ENCODE measurements around the gene MAP3K7. TPM values are rescaled to one million over a fixed set of nuclear protein-coding genes. Genes with fewer than 3 reads are reported as not detected.

The MAP3K7 gene
- total RNA-seq, 1 donor from 2014 or later: 31.8 TPM

- Mint-ChIP-seq H3K4me1 (ENCODE audit: unreplicated experiment) (peaks cover 5% of the 10 kb centered on the region), H3K9me3 (ENCODE audit: unreplicated experiment) (no peaks in the 10 kb centered on the region), H3K27me3 (ENCODE audit: unreplicated experiment) (peaks cover 7% of the 10 kb centered on the region), H3K4me3 (ENCODE audit: unreplicated experiment) (no peak overlapping the region), H3K27ac (ENCODE audit: unreplicated experiment) (no peak overlapping the region), H3K36me3 (ENCODE audit: unreplicated experiment) (no peaks in the 10 kb centered on the region)
- TF ChIP-seq, protein P1, sequence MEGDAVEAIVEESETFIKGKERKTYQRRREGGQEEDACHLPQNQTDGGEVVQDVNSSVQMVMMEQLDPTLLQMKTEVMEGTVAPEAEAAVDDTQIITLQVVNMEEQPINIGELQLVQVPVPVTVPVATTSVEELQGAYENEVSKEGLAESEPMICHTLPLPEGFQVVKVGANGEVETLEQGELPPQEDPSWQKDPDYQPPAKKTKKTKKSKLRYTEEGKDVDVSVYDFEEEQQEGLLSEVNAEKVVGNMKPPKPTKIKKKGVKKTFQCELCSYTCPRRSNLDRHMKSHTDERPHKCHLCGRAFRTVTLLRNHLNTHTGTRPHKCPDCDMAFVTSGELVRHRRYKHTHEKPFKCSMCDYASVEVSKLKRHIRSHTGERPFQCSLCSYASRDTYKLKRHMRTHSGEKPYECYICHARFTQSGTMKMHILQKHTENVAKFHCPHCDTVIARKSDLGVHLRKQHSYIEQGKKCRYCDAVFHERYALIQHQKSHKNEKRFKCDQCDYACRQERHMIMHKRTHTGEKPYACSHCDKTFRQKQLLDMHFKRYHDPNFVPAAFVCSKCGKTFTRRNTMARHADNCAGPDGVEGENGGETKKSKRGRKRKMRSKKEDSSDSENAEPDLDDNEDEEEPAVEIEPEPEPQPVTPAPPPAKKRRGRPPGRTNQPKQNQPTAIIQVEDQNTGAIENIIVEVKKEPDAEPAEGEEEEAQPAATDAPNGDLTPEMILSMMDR (IDR thresholded peaks at IDR 0.05): no peak
- DNase-seq (ENCODE audit: extremely low spot score, unreplicated experiment): no peak
These were observed 106.2 kb downstream of the MAP3K7 start for GRCh38 chr6:90480666-90481065.

DNA sequence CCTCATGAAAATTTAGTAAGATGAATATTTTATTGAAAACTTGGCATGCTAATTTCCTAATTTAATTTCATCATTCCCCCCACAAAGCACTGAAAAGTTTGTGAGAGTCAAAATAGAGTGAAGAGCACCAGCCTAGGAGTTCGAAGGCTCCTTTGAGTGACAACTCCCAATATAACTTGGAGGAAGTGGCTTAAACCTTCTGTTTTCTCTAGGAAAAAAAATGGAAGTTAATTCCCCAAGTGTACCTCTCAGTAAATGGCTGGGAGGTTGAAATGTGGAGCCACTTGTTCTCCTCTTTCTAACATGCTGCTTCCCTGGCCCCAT, 107.3 kb downstream of the MAP3K7 start:
- Mint-ChIP-seq H3K9me3 (ENCODE audit: unreplicated experiment) (no peaks in the 10 kb centered on the region), H3K36me3 (ENCODE audit: unreplicated experiment) (no peaks in the 10 kb centered on the region), H3K27me3 (ENCODE audit: unreplicated experiment) (peaks cover under 1% of the 10 kb centered on the region), H3K27ac (ENCODE audit: unreplicated experiment) (no peak overlapping the region), H3K4me1 (ENCODE audit: unreplicated experiment) (peaks cover 5% of the 10 kb centered on the region), H3K4me3 (ENCODE audit: unreplicated experiment) (no peak overlapping the region)
- DNase-seq (ENCODE audit: extremely low spot score, unreplicated experiment): no peak
- TF ChIP-seq, protein P1 (IDR thresholded peaks at IDR 0.05): no peak

DNA sequence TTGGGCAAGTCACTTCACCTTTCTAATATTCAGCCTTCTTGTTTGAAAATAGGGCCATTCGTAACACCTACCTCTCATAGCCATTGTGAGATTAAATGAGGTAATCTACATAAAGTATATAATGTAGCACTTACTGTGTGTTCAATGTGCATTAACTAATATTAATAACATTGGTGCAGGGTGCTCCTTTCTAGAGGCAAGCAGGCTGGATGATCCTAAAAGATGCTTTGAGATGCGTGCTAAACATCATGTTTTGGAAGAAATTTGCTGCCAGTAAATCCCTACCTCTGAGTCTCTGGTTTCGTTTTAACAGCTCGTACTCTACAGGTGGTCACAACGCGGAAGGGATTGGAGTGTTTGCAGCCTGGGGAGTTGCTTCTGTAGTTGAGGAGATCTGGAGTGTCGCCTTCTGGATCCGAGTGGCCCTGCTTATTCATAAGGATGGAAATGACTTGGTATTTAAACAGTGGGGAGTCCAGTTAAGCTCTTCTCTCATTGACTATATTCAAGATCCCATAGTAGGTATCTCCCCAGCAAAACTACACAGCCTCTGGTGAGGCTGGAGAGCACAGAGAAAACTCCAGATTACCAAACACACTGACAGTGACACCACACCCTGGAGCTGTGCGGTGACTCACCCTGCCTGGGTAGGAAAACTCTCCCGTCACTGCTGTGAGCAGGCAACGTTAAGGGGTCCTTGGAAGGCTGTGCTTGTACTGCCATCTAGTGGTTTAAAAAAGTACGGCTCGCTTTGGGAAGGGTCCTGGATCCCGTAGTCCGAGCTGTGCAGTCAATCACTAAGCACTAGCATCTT, 107.9 kb downstream of the MAP3K7 start:
- Mint-ChIP-seq H3K4me1 (ENCODE audit: unreplicated experiment) (peaks cover 5% of the 10 kb centered on the region), H3K27me3 (ENCODE audit: unreplicated experiment) (no peaks in the 10 kb centered on the region), H3K9me3 (ENCODE audit: unreplicated experiment) (no peaks in the 10 kb centered on the region), H3K4me3 (ENCODE audit: unreplicated experiment) (no peak overlapping the region), H3K36me3 (ENCODE audit: unreplicated experiment) (no peaks in the 10 kb centered on the region), H3K27ac (ENCODE audit: unreplicated experiment) (no peak overlapping the region)
- TF ChIP-seq, protein P1 (IDR thresholded peaks at IDR 0.05): peak; percentile 90
- DNase-seq (ENCODE audit: extremely low spot score, unreplicated experiment): peak; percentile 94

DNA sequence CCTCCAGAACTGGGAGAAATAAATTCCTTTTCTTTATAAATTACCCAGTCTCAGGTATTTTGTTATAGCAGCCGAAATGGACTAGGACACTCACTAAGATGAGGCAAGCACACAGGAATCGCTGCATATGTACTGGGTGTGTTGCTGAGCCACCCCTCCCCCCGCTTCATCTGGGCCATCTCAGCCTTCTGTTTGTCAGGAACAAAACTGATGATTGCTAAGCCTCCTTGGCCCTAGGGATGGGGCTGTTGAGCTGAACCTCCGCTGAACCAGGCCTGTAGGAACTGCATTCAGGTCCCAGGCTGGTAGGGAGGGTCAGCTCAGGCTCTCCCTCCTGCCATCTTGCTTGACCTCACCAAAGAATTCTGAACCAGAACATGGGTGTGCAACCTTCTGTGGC, 108.6 kb downstream of the MAP3K7 start:
- Mint-ChIP-seq H3K36me3 (ENCODE audit: unreplicated experiment) (no peaks in the 10 kb centered on the region), H3K27me3 (ENCODE audit: unreplicated experiment) (no peaks in the 10 kb centered on the region), H3K4me3 (ENCODE audit: unreplicated experiment) (no peak overlapping the region), H3K27ac (ENCODE audit: unreplicated experiment) (no peak overlapping the region), H3K4me1 (ENCODE audit: unreplicated experiment) (peaks cover 6% of the 10 kb centered on the region), H3K9me3 (ENCODE audit: unreplicated experiment) (no peaks in the 10 kb centered on the region)
- no peak for DNase-seq (ENCODE audit: extremely low spot score, unreplicated experiment)
- TF ChIP-seq, protein P1 (IDR thresholded peaks at IDR 0.05): no peak

DNA sequence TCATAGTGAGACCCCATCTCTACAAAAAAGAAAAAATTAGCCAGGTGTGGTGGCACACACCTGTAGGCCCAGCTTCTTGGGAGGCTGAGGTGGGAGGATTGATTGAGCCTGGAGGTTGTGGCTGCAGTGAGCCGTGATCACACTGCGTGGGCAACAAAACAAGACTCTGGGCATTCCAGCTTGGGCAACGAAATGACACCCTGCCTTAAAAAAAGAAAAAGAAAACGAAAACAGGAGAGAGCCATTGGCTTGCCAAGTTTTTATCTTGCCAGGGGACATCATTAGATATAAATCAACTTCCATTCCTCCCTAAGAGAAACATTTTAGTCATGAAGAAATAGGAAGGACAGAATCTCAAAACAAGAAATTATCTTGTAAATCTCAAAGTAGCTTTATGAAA, 109.5 kb downstream of the MAP3K7 start:
- Mint-ChIP-seq H3K27ac (ENCODE audit: unreplicated experiment) (no peak overlapping the region), H3K36me3 (ENCODE audit: unreplicated experiment) (no peaks in the 10 kb centered on the region), H3K4me1 (ENCODE audit: unreplicated experiment) (peaks cover 6% of the 10 kb centered on the region), H3K4me3 (ENCODE audit: unreplicated experiment) (no peak overlapping the region), H3K27me3 (ENCODE audit: unreplicated experiment) (no peaks in the 10 kb centered on the region), H3K9me3 (ENCODE audit: unreplicated experiment) (no peaks in the 10 kb centered on the region)
- TF ChIP-seq, protein P1 (IDR thresholded peaks at IDR 0.05): no peak
- no peak for DNase-seq (ENCODE audit: extremely low spot score, unreplicated experiment)
